BLaER1 (cell line): ENCODE data around the gene KLF2.

Source experiments
- H3K27ac ChIP-seq: shearing (Covaris generic); formaldehyde crosslinking; 2 replicates; pipeline ENCODE4 v1.8.1; 2022
- H3K27me3 ChIP-seq: shearing (Covaris generic); formaldehyde crosslinking; 2 replicates; pipeline ENCODE4 v1.8.1; 2022
- H3K36me3 ChIP-seq: shearing (Covaris generic); formaldehyde crosslinking; 2 replicates; pipeline ENCODE4 v1.8.1; 2022
- H3K4me1 ChIP-seq: shearing (Covaris generic); formaldehyde crosslinking; 2 replicates; pipeline ENCODE4 v1.8.1; 2022
- H3K4me2 ChIP-seq: shearing (Covaris generic); formaldehyde crosslinking; 2 replicates; pipeline ENCODE4 v1.8.1; 2022
- H3K4me3 ChIP-seq: shearing (Covaris generic); formaldehyde crosslinking; 2 replicates; pipeline ENCODE4 v1.8.1; 2022
- H3K9ac ChIP-seq: shearing (Covaris generic); formaldehyde crosslinking; 2 replicates; pipeline ENCODE4 v1.8.1; 2022
- H3K9me3 ChIP-seq: shearing (Covaris generic); formaldehyde crosslinking; 2 replicates; pipeline ENCODE4 v1.8.1; 2022
- H4K20me1 ChIP-seq: shearing (Covaris generic); formaldehyde crosslinking; 2 replicates; pipeline ENCODE4 v1.8.1; 2022
- Cebpa-rat ChIP-seq: shearing (Covaris generic); IDR thresholded peaks from 2 replicates; pipeline ENCODE4 v1.8.1; 2022

The KLF2 gene

GRCh38 chr19:16326401-16327168, 2.0 kb downstream of the KLF2 start:
- Histone ChIP-seq H3K36me3 (peaks cover 4% of the 10 kb centered on the region; the same call in 1 of the 2 replicates), H3K9ac (peak overlapping the region; percentile 82; the same call in 1 of the 2 replicates), H3K4me3 (peak overlapping the region; percentile 75), H3K4me1 (peaks cover 82% of the 10 kb centered on the region), H3K27ac (peak overlapping the region; percentile 10), H3K9me3 (no peaks in the 10 kb centered on the region), H3K4me2 (peak overlapping the region; percentile 96), H4K20me1 (peaks cover 44% of the 10 kb centered on the region), H3K27me3 (peaks cover 25% of the 10 kb centered on the region)
- TF ChIP-seq Cebpa-rat: no peak

- 0 out of 2 replicates have a peak overlapping the region, but pooled peaks have one; percentile 82 for H3K9ac ChIP-seq
- H3K4me1 ChIP-seq: peaks cover 77% of the 10 kb centered on the region
- no peak for TF ChIP-seq Cebpa-rat
- no peak overlapping the region; the same call in 1 of the 2 replicates for H3K27ac ChIP-seq
- H3K9me3 ChIP-seq: no peaks in the 10 kb centered on the region
- peaks cover 4% of the 10 kb centered on the region; the same call in 1 of the 2 replicates for H3K36me3 ChIP-seq
- peaks cover 44% of the 10 kb centered on the region for H4K20me1 ChIP-seq
- H3K4me2 ChIP-seq: peak overlapping the region; percentile 96
- peak overlapping the region; percentile 75 for H3K4me3 ChIP-seq
- H3K27me3 ChIP-seq: peaks cover 25% of the 10 kb centered on the region
Measured at GRCh38 chr19:16327169-16327475, 2.5 kb downstream of the KLF2 start.

DNA sequence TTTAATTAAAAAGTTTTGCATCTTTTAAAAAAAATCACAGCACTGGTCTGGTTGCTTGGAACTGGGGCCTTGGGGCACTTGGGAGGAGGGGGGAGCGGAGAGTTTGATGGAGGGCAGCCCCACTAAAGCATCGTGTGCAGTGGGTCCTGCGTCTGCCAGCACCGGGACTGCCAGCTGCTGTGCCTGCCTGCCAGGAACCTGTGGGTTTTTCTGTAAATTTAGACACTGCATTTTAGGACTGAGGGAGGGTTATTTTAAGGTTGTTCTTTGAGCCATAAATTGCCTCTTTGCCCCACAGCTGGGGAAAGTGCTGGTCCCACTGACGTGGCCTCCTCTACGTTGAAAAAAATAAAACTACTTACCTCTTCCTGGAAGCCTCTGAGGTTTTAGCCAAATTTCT, 2.9 kb downstream of the KLF2 start:
- Histone ChIP-seq H4K20me1 (peaks cover 44% of the 10 kb centered on the region), H3K27ac (peak overlapping the region; percentile 84), H3K4me2 (peak overlapping the region; percentile 96), H3K9me3 (no peaks in the 10 kb centered on the region), H3K4me1 (peaks cover 74% of the 10 kb centered on the region), H3K36me3 (peaks cover 4% of the 10 kb centered on the region; the same call in 1 of the 2 replicates), H3K27me3 (peaks cover 25% of the 10 kb centered on the region), H3K4me3 (peak overlapping the region; percentile 75), H3K9ac (peak overlapping the region; percentile 82; the same call in 1 of the 2 replicates)
- no peak for TF ChIP-seq Cebpa-rat

- Histone ChIP-seq H3K9ac (peak overlapping the region; percentile 70), H3K4me3 (peak overlapping the region; percentile 75), H3K4me2 (peak overlapping the region; percentile 96), H3K4me1 (peaks cover 69% of the 10 kb centered on the region), H3K9me3 (no peaks in the 10 kb centered on the region), H4K20me1 (peaks cover 44% of the 10 kb centered on the region), H3K27me3 (peaks cover 25% of the 10 kb centered on the region), H3K27ac (peak overlapping the region; percentile 84), H3K36me3 (peaks cover 4% of the 10 kb centered on the region; the same call in 1 of the 2 replicates)
- peak; percentile 97 for TF ChIP-seq Cebpa-rat
Measured at GRCh38 chr19:16327911-16328823, 3.5 kb downstream of the KLF2 start.

DNA sequence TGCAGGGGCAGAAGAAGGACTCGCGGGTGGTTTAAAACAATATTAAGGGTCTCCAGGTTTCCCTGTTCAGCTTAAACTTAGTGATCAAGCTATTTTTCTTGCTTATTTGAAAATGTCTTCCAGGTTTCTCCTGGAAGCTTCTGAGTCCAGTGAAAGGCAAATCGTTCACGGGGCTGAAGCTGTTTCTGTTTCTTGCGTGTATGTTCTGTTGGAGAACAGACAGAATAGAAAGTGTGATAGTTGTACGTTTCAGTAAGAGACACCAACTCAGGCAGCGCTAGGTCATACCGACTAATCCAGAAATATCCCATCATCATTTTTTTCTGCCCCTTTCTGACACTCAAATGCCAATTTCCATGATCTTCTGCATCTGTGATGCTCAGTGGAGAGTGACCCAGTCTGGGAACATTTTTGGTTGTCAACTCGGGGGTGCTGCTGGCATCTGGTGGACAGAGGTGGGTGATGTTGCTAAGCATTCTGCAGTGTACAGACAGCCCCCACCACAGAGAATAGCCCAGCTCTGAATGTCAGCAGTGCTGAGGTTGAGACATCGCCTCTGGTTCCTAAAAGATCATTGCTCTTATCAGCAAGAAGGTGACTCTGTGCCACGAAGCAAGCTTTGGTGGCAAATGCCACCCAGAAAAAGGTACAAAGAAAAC, 4.3 kb downstream of the KLF2 start:
- Histone ChIP-seq H3K4me1 (peaks cover 65% of the 10 kb centered on the region), H3K9ac (peak overlapping the region; percentile 70; the same call in 1 of the 2 replicates), H3K36me3 (peaks cover 4% of the 10 kb centered on the region; the same call in 1 of the 2 replicates), H3K27ac (peak overlapping the region; percentile 84; the same call in 1 of the 2 replicates), H4K20me1 (peaks cover 44% of the 10 kb centered on the region), H3K9me3 (no peaks in the 10 kb centered on the region), H3K4me3 (peak overlapping the region; percentile 75; the same call in 1 of the 2 replicates), H3K4me2 (peak overlapping the region; percentile 96), H3K27me3 (peaks cover 19% of the 10 kb centered on the region)
- no peak for TF ChIP-seq Cebpa-rat

GRCh38 chr19:16330368-16330801, 5.8 kb downstream of the KLF2 start:
- H3K4me1 ChIP-seq: peaks cover 55% of the 10 kb centered on the region

DNA sequence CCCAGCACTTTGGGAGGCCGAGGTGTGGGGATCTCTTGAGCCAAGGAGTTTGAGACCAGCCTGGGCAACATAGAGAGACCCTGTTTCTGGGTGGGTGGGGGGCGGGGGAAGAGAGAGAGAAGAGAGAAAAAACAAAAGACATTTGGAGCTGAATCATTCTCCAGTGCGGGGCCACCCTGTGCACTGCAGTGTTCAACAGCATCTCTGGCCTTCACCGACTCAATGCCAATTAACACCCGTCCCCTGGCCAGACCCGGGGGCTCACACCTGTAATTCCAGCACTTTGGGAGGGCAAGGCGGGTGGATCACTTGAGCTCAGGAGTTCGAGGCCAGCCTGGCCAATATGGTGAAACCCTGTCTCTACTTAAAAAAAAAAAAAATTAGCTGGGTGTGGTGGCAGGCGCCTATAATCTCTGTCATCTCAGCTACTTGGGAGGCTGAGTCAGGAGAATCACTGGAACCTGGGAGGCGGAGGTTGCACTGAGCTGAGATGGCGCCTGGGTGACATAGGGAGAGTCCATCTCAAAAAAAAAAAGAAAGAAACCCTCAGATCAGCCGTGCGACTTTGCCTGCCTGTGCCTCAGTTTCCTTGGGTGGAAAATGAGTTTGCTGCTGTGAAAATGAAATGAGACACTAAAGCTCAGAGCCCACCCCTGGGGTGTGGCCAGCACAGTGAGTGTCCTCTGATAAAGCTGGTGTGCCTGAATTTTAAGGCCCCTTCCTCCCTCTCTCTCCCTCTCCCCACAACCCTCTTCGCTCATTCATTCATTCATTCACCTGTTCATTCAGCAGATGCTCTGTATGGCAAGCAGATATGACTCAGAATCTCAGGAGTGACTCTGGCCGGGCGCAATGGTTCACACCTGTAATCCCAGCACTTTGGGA, 6.4 kb downstream of the KLF2 start:
- H3K36me3 ChIP-seq: peaks cover 4% of the 10 kb centered on the region; the same call in 1 of the 2 replicates
- no peak overlapping the region for H3K9ac ChIP-seq
- no peak overlapping the region for H3K4me2 ChIP-seq
- no peak for TF ChIP-seq Cebpa-rat
- no peak overlapping the region for H3K4me3 ChIP-seq
- no peak overlapping the region for H3K27ac ChIP-seq
- H3K27me3 ChIP-seq: peaks cover 2% of the 10 kb centered on the region; the same call in 1 of the 2 replicates
- H3K9me3 ChIP-seq: no peaks in the 10 kb centered on the region
- peaks cover 49% of the 10 kb centered on the region for H3K4me1 ChIP-seq
- peaks cover 31% of the 10 kb centered on the region for H4K20me1 ChIP-seq

More at GRCh38 chr19:16330368-16330801, 5.8 kb downstream of the KLF2 start:
- no peak overlapping the region for H3K27ac ChIP-seq
- no peaks in the 10 kb centered on the region for H3K9me3 ChIP-seq
- no peak for TF ChIP-seq Cebpa-rat
- peaks cover 9% of the 10 kb centered on the region for H3K27me3 ChIP-seq
- H4K20me1 ChIP-seq: peaks cover 38% of the 10 kb centered on the region
- H3K4me2 ChIP-seq: peak overlapping the region; percentile 23
- H3K9ac ChIP-seq: no peak overlapping the region
- H3K4me3 ChIP-seq: no peak overlapping the region
- peaks cover 4% of the 10 kb centered on the region; the same call in 1 of the 2 replicates for H3K36me3 ChIP-seq

DNA sequence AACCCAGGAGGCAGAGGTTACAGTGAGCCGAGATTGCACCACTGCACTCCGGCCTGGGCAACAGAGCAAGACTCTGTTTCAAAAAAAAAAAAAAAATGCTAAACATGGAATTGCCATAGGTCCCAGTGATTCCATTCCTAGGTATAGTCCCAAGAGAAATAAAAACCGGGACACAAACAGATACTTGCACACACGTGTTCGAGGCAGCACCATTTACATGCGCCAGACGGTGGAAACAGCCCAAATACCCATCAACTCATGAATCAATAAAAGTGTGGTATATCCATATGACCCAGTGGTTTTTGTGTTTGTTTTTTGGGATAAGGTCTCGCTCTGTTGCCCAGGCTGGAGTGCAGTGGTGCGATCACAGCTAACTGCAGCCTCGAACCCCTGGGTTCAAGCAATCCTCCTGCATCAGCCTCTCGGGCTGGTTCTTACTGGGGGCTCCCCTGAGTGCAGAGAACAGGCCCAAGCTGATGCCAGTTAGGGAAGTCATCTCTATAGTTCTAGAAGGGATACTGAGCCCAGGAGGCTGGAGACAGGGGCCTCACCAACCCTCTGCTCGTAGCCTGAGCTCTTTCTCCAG, 8.5 kb downstream of the KLF2 start:
- Histone ChIP-seq H3K27ac (no peak overlapping the region), H3K9me3 (no peaks in the 10 kb centered on the region), H3K4me2 (no peak overlapping the region), H4K20me1 (peaks cover 11% of the 10 kb centered on the region), H3K27me3 (no peaks in the 10 kb centered on the region), H3K9ac (no peak overlapping the region), H3K4me3 (no peak overlapping the region), H3K4me1 (peaks cover 36% of the 10 kb centered on the region), H3K36me3 (no peaks in the 10 kb centered on the region)
- no peak for TF ChIP-seq Cebpa-rat
